Panc1 (cell line): ENCODE measurements around the gene OR8B12. TPM values are rescaled to one million over a fixed set of nuclear protein-coding genes. Genes with fewer than 3 reads are reported as not detected.

Experiments used
- ATAC-seq: fragments of 200-7000 bp; cut with Tn5 transposase; 2 replicates; pipeline ENCODE4 v1.9.1; 2020; ENCODE audit warnings: mild to moderate bottlenecking, moderate library complexity
- BruUV-seq: library from RNA; stranded (reverse); fragments of 400-500 nt; replicated peaks from 2 replicates; lab custom pipeline; 2021; lab: Mats Ljungman, UMichigan
- CTCF ChIA-PET: fragments of 300-600 bp; sonication (Branson Sonifier 250); formaldehyde crosslinking; loops from one replicate; lab custom pipeline; 2022; ENCODE audit warnings: antibody characterized with exemption; lab: Charles Lee
- POLR2A ChIA-PET: fragments of 300-600 bp; sonication (Branson Sonifier 250); formaldehyde crosslinking; loops from one replicate; lab custom pipeline; 2022; ENCODE audit warnings: antibody characterized with exemption; lab: Charles Lee
- DNase-seq: peaks from one replicate; pipeline ENCODE4 v3.0.0-alpha.2; 2010; ENCODE audit warnings: low read depth, low spot score
- H3K27ac ChIP-seq: 2 replicates; pipeline ENCODE4 v1.5.1; 2011; ENCODE audit warnings: mild to moderate bottlenecking, low read length, inconsistent platforms
- H3K27me3 ChIP-seq: fragments of 200-500 bp; sonication (Bioruptor generic); 2 replicates; pipeline ENCODE4 v1.6.0; 2014; ENCODE audit warnings: low read length, inconsistent platforms; ENCODE audit not compliant: control insufficient read depth, insufficient read depth
- H3K36me3 ChIP-seq: fragments of 200-500 bp; sonication (Bioruptor generic); 2 replicates; pipeline ENCODE4 v1.5.1; 2014; ENCODE audit warnings: inconsistent platforms, mild to moderate bottlenecking, low read length, moderate library complexity; ENCODE audit not compliant: control insufficient read depth, insufficient read depth
- H3K4me1 ChIP-seq: 2 replicates; pipeline ENCODE4 v1.5.1; 2011; ENCODE audit warnings: inconsistent platforms, mild to moderate bottlenecking, low read length, moderate library complexity; ENCODE audit not compliant: control insufficient read depth, insufficient read depth
- H3K4me3 ChIP-seq, 2 experiments: 2 replicates each; pipeline ENCODE4 v1.5.1; 2011 to 2012; ENCODE audit warnings: low read depth in 2 of 2, low read length in 2 of 2, mild to moderate bottlenecking in 2 of 2, inconsistent platforms in 1 of 2, moderate library complexity in 1 of 2
- H3K9me3 ChIP-seq: fragments of 200-500 bp; sonication (Bioruptor generic); 2 replicates; pipeline ENCODE4 v1.5.1; 2014; ENCODE audit warnings: low read depth, mild to moderate bottlenecking, inconsistent platforms, low read length, moderate library complexity; ENCODE audit not compliant: control insufficient read depth, insufficient read depth
- CTCF ChIP-seq: fragments of 450-650 bp; IDR thresholded peaks from 2 replicates; pipeline ENCODE4 v1.5.1; 2017; ENCODE audit warnings: mild to moderate bottlenecking
- POLR2AphosphoS5 ChIP-seq: IDR thresholded peaks from 2 replicates; pipeline ENCODE4 v1.6.1; 2012; ENCODE audit warnings: mild to moderate bottlenecking, low read depth, low read length, moderate library complexity
- SIN3A ChIP-seq: IDR thresholded peaks from 2 replicates; pipeline ENCODE4 v1.6.1; 2012; ENCODE audit warnings: low read depth, mild to moderate bottlenecking, low read length, moderate library complexity, borderline replicate concordance; ENCODE audit not compliant: insufficient read depth
- TCF7L2 ChIP-seq: IDR thresholded peaks from 2 replicates; pipeline ENCODE4 v1.6.1; 2011; ENCODE audit warnings: mild to moderate bottlenecking, low read depth, low read length, inconsistent platforms
- in situ Hi-C: cut with HindIII; loops from 2 replicates; pipeline ENCODE4 v1.10.0; 2016; ENCODE audit warnings: low sequenced_read_pairs, low pct_unique_long_range_greater_than_20kb
- intact Hi-C: fragments of 100-400 bp; cut with micrococcal nuclease; formaldehyde crosslinking; loops from one replicate; pipeline ENCODE4 v1.10.0; 2022; ENCODE audit not compliant: unreplicated experiment
- total RNA-seq: library from RNA; stranded (reverse); gene quantifications from one replicate; pipeline ENCODE4 v1.2.1, GENCODE V29; 2021; ENCODE audit not compliant: unreplicated experiment
- TF ChIP-seq, protein P1 (sequence below), 2 experiments: IDR thresholded peaks; 2 replicates each; pipeline ENCODE4 v1.6.1; 2011 to 2012; ENCODE audit warnings: low read depth in 2 of 2, control low read depth in 1 of 2, low read length in 1 of 2, mild to moderate bottlenecking in 1 of 2, moderate library complexity in 1 of 2; ENCODE audit not compliant: insufficient read depth in 1 of 2

OR8B12 gene
- total RNA-seq, 1 experiment from 2014 or later = not detected

- POLR2A ChIA-PET = no interaction called here
- in situ Hi-C loops (no loop called here), intact Hi-C loops (no loop called here)
- Histone ChIP-seq H3K36me3 (no peaks in the 10 kb centered on the region), H3K4me3 (no peak overlapping the region), H3K4me1 (no peaks in the 10 kb centered on the region), H3K27me3 (peaks cover 4% of the 10 kb centered on the region; the same call in 1 of the 2 replicates), H3K9me3 (no peaks in the 10 kb centered on the region), H3K27ac (no peak overlapping the region)
- no TSS peak for BruUV-seq
- DNase-seq (no peak), ATAC-seq (no peak)
- TF ChIP-seq, protein P1, sequence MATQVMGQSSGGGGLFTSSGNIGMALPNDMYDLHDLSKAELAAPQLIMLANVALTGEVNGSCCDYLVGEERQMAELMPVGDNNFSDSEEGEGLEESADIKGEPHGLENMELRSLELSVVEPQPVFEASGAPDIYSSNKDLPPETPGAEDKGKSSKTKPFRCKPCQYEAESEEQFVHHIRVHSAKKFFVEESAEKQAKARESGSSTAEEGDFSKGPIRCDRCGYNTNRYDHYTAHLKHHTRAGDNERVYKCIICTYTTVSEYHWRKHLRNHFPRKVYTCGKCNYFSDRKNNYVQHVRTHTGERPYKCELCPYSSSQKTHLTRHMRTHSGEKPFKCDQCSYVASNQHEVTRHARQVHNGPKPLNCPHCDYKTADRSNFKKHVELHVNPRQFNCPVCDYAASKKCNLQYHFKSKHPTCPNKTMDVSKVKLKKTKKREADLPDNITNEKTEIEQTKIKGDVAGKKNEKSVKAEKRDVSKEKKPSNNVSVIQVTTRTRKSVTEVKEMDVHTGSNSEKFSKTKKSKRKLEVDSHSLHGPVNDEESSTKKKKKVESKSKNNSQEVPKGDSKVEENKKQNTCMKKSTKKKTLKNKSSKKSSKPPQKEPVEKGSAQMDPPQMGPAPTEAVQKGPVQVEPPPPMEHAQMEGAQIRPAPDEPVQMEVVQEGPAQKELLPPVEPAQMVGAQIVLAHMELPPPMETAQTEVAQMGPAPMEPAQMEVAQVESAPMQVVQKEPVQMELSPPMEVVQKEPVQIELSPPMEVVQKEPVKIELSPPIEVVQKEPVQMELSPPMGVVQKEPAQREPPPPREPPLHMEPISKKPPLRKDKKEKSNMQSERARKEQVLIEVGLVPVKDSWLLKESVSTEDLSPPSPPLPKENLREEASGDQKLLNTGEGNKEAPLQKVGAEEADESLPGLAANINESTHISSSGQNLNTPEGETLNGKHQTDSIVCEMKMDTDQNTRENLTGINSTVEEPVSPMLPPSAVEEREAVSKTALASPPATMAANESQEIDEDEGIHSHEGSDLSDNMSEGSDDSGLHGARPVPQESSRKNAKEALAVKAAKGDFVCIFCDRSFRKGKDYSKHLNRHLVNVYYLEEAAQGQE (IDR thresholded peaks at IDR 0.05; ENCODE audit: insufficient read depth in 1 of 2, low read depth in 2 of 2, low read length in 1 of 2) = no peak
- TF ChIP-seq CTCF (no peak), TCF7L2 (no peak), POLR2AphosphoS5 (no peak), SIN3A (no peak)
- CTCF ChIA-PET = no interaction called here
Observed at GRCh38 chr11:124541204-124541603, 2.2 kb downstream of the OR8B12 start.

GRCh38 chr11:124538019-124538418, 5.4 kb downstream of the OR8B12 start:
- CTCF ChIA-PET = no interaction called here
- in situ Hi-C loops = no loop called here
- H3K4me1 ChIP-seq = no peaks in the 10 kb centered on the region
- DNase-seq (no peak), ATAC-seq (no peak)
- no peak overlapping the region for H3K27ac ChIP-seq
- no peaks in the 10 kb centered on the region; the same call in 1 of the 2 replicates for H3K27me3 ChIP-seq
- intact Hi-C loops = no loop called here
- TF ChIP-seq, protein P1 (IDR thresholded peaks at IDR 0.05; ENCODE audit: insufficient read depth in 1 of 2, low read depth in 2 of 2, low read length in 1 of 2) = no peak
- TF ChIP-seq POLR2AphosphoS5 = no peak
- no peak for TF ChIP-seq CTCF
- no peak for TF ChIP-seq TCF7L2
- no peak for TF ChIP-seq SIN3A
- no peaks in the 10 kb centered on the region for H3K9me3 ChIP-seq
- POLR2A ChIA-PET = no interaction called here
- no peaks in the 10 kb centered on the region for H3K36me3 ChIP-seq
- BruUV-seq = no TSS peak
- H3K4me3 ChIP-seq = no peak overlapping the region
